ENCODE measurements around the gene UBR1. TPM values are rescaled to one million over a fixed set of nuclear protein-coding genes. Genes with fewer than 3 reads are reported as not detected.
"Not testable (repeated sequence)": the region's sequence is repeated elsewhere in the genome, so short reads cannot be mapped to it uniquely, and the experiment has no call there.

The UBR1 gene
- total RNA-seq, 2 donors from 2014 or later = 27.2 to 28.0 TPM

DNA sequence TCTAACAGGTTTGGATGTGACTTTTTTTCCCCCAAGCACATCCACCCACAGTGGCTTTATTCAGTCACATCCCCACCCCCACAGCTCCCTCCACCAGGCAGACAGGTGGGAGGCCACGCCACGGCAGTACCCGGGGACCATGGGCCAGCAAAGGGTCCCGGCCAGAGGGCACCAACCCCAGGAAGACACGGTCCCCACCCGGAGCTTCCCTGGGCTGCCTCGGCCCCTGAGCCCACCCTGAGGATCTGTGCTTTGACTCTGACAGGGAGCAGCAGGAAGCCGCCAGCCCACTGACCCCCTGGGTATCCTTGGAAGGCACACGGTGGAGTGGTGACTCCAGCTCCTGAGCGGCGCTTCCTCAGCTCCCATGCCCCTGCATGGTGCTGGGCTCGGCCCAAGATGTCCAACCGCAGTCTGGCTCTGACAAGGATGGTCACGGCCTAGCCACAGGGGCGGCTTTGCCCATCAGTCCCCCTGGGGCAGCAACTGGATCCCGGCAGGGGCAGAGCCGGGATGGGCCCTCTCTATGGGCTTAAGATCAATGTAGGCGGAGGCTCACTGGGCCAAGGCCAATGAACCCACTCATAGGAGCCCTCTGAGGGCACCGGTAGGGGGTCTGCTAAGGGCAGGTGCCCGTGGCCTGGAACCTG lies 119.0 kb downstream of the UBR1 start:
- H3K4me3 ChIP-seq = no peak overlapping the region
- WGBS = 92% methylated on average over 13 of the region's 20 CpGs
- H3K36me3 ChIP-seq = no peaks in the 10 kb centered on the region
- no peaks in the 10 kb centered on the region for H3K4me1 ChIP-seq (replicated peaks)
- intact Hi-C loops (cut with DNase I) = no loop called here
- no peaks in the 10 kb centered on the region for H3K27me3 ChIP-seq (replicated peaks; ENCODE audit: insufficient read depth)
- TF ChIP-seq POLR2A (IDR thresholded peaks at IDR 0.05) (no peak), POLR2AphosphoS5 (IDR thresholded peaks at IDR 0.05) (no peak)
- TF ChIP-seq, protein P1, sequence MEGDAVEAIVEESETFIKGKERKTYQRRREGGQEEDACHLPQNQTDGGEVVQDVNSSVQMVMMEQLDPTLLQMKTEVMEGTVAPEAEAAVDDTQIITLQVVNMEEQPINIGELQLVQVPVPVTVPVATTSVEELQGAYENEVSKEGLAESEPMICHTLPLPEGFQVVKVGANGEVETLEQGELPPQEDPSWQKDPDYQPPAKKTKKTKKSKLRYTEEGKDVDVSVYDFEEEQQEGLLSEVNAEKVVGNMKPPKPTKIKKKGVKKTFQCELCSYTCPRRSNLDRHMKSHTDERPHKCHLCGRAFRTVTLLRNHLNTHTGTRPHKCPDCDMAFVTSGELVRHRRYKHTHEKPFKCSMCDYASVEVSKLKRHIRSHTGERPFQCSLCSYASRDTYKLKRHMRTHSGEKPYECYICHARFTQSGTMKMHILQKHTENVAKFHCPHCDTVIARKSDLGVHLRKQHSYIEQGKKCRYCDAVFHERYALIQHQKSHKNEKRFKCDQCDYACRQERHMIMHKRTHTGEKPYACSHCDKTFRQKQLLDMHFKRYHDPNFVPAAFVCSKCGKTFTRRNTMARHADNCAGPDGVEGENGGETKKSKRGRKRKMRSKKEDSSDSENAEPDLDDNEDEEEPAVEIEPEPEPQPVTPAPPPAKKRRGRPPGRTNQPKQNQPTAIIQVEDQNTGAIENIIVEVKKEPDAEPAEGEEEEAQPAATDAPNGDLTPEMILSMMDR (IDR thresholded peaks at IDR 0.05) = no peak
- no peaks in the 10 kb centered on the region for H3K9me3 ChIP-seq
- H3K27ac ChIP-seq = no peak overlapping the region
- DNase-seq (ENCODE audit: low spot score) = no peak

GRCh38 chr15:42984493-42985034 lies 121.3 kb downstream of the UBR1 start:
- WGBS = 98% methylated on average over 1 of the region's 1 CpG
- intact Hi-C loops (cut with DNase I) = no loop called here
- no peaks in the 10 kb centered on the region for H3K9me3 ChIP-seq
- no peak for TF ChIP-seq POLR2AphosphoS5 (IDR thresholded peaks at IDR 0.05)
- TF ChIP-seq, protein P1 (IDR thresholded peaks at IDR 0.05) = peak in 1 of 4 experiments; percentile 19
- H3K27me3 ChIP-seq (replicated peaks; ENCODE audit: insufficient read depth) = no peaks in the 10 kb centered on the region
- no peak overlapping the region for H3K4me3 ChIP-seq
- no peak for DNase-seq (ENCODE audit: low spot score)
- no peak overlapping the region for H3K27ac ChIP-seq
- H3K36me3 ChIP-seq = no peaks in the 10 kb centered on the region
- H3K4me1 ChIP-seq (replicated peaks) = no peaks in the 10 kb centered on the region

GRCh38 chr15:42979113-42979512 lies 126.7 kb downstream of the UBR1 start:
- H3K4me3 ChIP-seq; H3K36me3 ChIP-seq; DNase-seq (ENCODE audit: low spot score); H3K9me3 ChIP-seq; intact Hi-C loops (cut with DNase I); H3K27me3 ChIP-seq (replicated peaks; ENCODE audit: insufficient read depth); H3K4me1 ChIP-seq (replicated peaks); H3K27ac ChIP-seq: not testable (repeated sequence)
- 96% methylated on average over 6 of the region's 6 CpGs for WGBS

GRCh38 chr15:42974202-42974862 lies 131.5 kb downstream of the UBR1 start:
- H3K9me3 ChIP-seq = no peaks in the 10 kb centered on the region
- DNase-seq (ENCODE audit: low spot score) = no peak
- H3K36me3 ChIP-seq = no peaks in the 10 kb centered on the region
- no peaks in the 10 kb centered on the region for H3K4me1 ChIP-seq (replicated peaks)
- intact Hi-C loops (cut with DNase I) = no loop called here
- WGBS = 96% methylated on average over 2 of the region's 2 CpGs
- TF ChIP-seq, protein P1 (IDR thresholded peaks at IDR 0.05) = no peak
- TF ChIP-seq POLR2A (IDR thresholded peaks at IDR 0.05) (no peak), POLR2AphosphoS5 (IDR thresholded peaks at IDR 0.05) (no peak)
- H3K27me3 ChIP-seq (replicated peaks; ENCODE audit: insufficient read depth) = no peaks in the 10 kb centered on the region
- no peak overlapping the region for H3K27ac ChIP-seq
- no peak overlapping the region for H3K4me3 ChIP-seq

DNA sequence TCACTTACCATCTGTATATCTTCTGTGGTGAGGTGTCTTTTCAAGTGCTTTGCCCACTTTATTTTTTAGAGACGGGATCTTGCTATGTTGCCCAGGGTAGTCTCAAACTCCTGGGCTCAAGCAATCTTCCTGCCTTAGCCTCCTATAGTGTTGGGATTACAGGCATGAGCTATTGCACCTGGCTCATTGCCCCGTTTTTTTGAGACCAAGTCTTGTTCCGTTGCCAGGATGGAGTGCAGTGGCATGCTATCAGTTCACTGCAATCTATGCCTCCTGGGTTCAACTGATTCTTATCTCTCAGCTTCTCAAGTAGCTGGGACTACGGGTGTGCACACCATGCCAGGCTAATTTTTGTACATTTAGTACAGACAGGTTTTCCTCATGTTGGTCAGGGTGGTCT lies 132.7 kb downstream of the UBR1 start:
- H3K4me3 ChIP-seq = no peak overlapping the region
- no peak for DNase-seq (ENCODE audit: low spot score)
- intact Hi-C loops (cut with DNase I) = no loop called here
- 90% methylated on average over 4 of the region's 4 CpGs for WGBS
- H3K4me1 ChIP-seq (replicated peaks) = no peaks in the 10 kb centered on the region
- no peaks in the 10 kb centered on the region for H3K27me3 ChIP-seq (replicated peaks; ENCODE audit: insufficient read depth)
- no peaks in the 10 kb centered on the region for H3K36me3 ChIP-seq
- H3K9me3 ChIP-seq = no peaks in the 10 kb centered on the region
- TF ChIP-seq POLR2AphosphoS5 (IDR thresholded peaks at IDR 0.05) (no peak), POLR2A (IDR thresholded peaks at IDR 0.05) (no peak)
- no peak overlapping the region for H3K27ac ChIP-seq

GRCh38 chr15:42971830-42972229 lies 134.0 kb downstream of the UBR1 start:
- no peak for DNase-seq (ENCODE audit: low spot score)
- H3K27ac ChIP-seq = no peak overlapping the region
- no peaks in the 10 kb centered on the region for H3K9me3 ChIP-seq
- intact Hi-C loops (cut with DNase I) = no loop called here
- WGBS = 100% methylated on average over 1 of the region's 1 CpG
- no peak overlapping the region for H3K4me3 ChIP-seq
- TF ChIP-seq POLR2AphosphoS5 (IDR thresholded peaks at IDR 0.05) = no peak
- no peak for TF ChIP-seq POLR2A (IDR thresholded peaks at IDR 0.05)
- TF ChIP-seq, protein P1 (IDR thresholded peaks at IDR 0.05) = no peak
- H3K27me3 ChIP-seq (replicated peaks; ENCODE audit: insufficient read depth) = no peaks in the 10 kb centered on the region
- no peaks in the 10 kb centered on the region for H3K36me3 ChIP-seq
- no peaks in the 10 kb centered on the region for H3K4me1 ChIP-seq (replicated peaks)

All from prostate gland (tissue), 2 donors.